Activated CD8-positive, alpha-beta T cell treated with anti-CD3 and anti-CD28 coated beads for 36 hours (primary cell): ENCODE results near the gene TIMP4. TPM values are rescaled to one million over a fixed set of nuclear protein-coding genes. Genes with fewer than 3 reads are reported as not detected.

Source experiments
- ATAC-seq: fragments of 200-7000 bp; cut with Tn5 transposase; one replicate; pipeline ENCODE4 v1.10.0; 2021; ENCODE audit warnings: mild to moderate bottlenecking, moderate library complexity
- CTCF ChIA-PET: fragments of 350-600 bp; sonication (Branson Sonifier 250); formaldehyde crosslinking; loops from one replicate; lab custom pipeline; 2021; ENCODE audit warnings: antibody characterized with exemption; lab: Charles Lee
- POLR2A ChIA-PET: fragments of 350-600 bp; sonication (Branson Sonifier 250); formaldehyde crosslinking; loops from one replicate; lab custom pipeline; 2021; ENCODE audit warnings: antibody characterized with exemption; lab: Charles Lee
- DNase-seq: peaks from one replicate; pipeline ENCODE4 v3.0.0-alpha.2; 2020
- H3K27ac Mint-ChIP-seq: one replicate; pipeline ENCODE4 v1.8.0; 2021; ENCODE audit warnings: mild to moderate bottlenecking, mixed read lengths
- H3K27me3 Mint-ChIP-seq: one replicate; pipeline ENCODE4 v1.8.0; 2021; ENCODE audit warnings: mixed read lengths
- H3K36me3 Mint-ChIP-seq: one replicate; pipeline ENCODE4 v1.8.0; 2021; ENCODE audit warnings: low read depth, mixed read lengths
- H3K4me1 Mint-ChIP-seq: one replicate; pipeline ENCODE4 v1.8.0; 2021; ENCODE audit warnings: low read depth, mixed read lengths
- H3K4me3 Mint-ChIP-seq: one replicate; pipeline ENCODE4 v1.8.0; 2021; ENCODE audit warnings: mild to moderate bottlenecking, moderate library complexity, mixed read lengths
- H3K9me3 Mint-ChIP-seq: one replicate; pipeline ENCODE4 v1.8.0; 2021; ENCODE audit warnings: mixed read lengths
- intact Hi-C: fragments of 100-400 bp; cut with micrococcal nuclease; formaldehyde crosslinking; loops from one replicate; pipeline ENCODE4 v1.10.0; 2022
- total RNA-seq, 2 experiments: library from RNA; stranded (reverse); gene quantifications; one replicate each; pipeline ENCODE4 v1.2.3, GENCODE V29; 2021
- TF ChIP-seq, protein P1 (sequence below): fragments of 200-600 bp; IDR thresholded peaks from one replicate; pipeline ENCODE4 v1.8.0; 2022; ENCODE audit warnings: antibody characterized with exemption, mild to moderate bottlenecking

Gene TIMP4
- not detected for total RNA-seq

GRCh38 chr3:12158387-12159226 lies at the start of gene TIMP4:
TIMP4 (minus strand) TSS chr3:12158912; CDS start chr3:12158840, 72 bp downstream.
- Mint-ChIP-seq H3K9me3 (no peaks in the 10 kb centered on the region), H3K36me3 (no peaks in the 10 kb centered on the region), H3K27me3 (peaks cover 18% of the 10 kb centered on the region), H3K4me1 (peaks cover 16% of the 10 kb centered on the region), H3K4me3 (peak within 1 kb of the TSS; percentile 1), H3K27ac (no peak within 1 kb of the TSS)
- DNase-seq: no peak
- POLR2A ChIA-PET: interaction anchor here (0.5 to 0.8 kb wide), 2 partner anchors 91 to 107 kb away, joined by 3 read pairs; no protein-coding TSS in a partner anchor
- TF ChIP-seq, protein P1, sequence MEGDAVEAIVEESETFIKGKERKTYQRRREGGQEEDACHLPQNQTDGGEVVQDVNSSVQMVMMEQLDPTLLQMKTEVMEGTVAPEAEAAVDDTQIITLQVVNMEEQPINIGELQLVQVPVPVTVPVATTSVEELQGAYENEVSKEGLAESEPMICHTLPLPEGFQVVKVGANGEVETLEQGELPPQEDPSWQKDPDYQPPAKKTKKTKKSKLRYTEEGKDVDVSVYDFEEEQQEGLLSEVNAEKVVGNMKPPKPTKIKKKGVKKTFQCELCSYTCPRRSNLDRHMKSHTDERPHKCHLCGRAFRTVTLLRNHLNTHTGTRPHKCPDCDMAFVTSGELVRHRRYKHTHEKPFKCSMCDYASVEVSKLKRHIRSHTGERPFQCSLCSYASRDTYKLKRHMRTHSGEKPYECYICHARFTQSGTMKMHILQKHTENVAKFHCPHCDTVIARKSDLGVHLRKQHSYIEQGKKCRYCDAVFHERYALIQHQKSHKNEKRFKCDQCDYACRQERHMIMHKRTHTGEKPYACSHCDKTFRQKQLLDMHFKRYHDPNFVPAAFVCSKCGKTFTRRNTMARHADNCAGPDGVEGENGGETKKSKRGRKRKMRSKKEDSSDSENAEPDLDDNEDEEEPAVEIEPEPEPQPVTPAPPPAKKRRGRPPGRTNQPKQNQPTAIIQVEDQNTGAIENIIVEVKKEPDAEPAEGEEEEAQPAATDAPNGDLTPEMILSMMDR: no peak
- CTCF ChIA-PET: interaction anchor here (1.0 kb wide), 1 partner anchor 18 kb away, joined by 5 read pairs; no protein-coding TSS in a partner anchor
- intact Hi-C loops: no loop called here
- ATAC-seq: no peak

GRCh38 chr3:12205171-12205570 lies 46.5 kb upstream of the TIMP4 start:
- intact Hi-C loops: no loop called here
- no peak overlapping the region for H3K4me3 Mint-ChIP-seq
- TF ChIP-seq, protein P1: no peak
- peaks cover 4% of the 10 kb centered on the region for H3K27me3 Mint-ChIP-seq
- H3K9me3 Mint-ChIP-seq: peaks cover 5% of the 10 kb centered on the region
- H3K36me3 Mint-ChIP-seq: no peaks in the 10 kb centered on the region
- CTCF ChIA-PET: interaction anchor here (1.4 kb wide), 1 partner anchor 70 kb away, joined by 4 read pairs; no protein-coding TSS in a partner anchor
- no peak for ATAC-seq
- POLR2A ChIA-PET: no interaction called here
- no peak for DNase-seq
- H3K27ac Mint-ChIP-seq: no peak overlapping the region
- H3K4me1 Mint-ChIP-seq: peaks cover 2% of the 10 kb centered on the region

DNA sequence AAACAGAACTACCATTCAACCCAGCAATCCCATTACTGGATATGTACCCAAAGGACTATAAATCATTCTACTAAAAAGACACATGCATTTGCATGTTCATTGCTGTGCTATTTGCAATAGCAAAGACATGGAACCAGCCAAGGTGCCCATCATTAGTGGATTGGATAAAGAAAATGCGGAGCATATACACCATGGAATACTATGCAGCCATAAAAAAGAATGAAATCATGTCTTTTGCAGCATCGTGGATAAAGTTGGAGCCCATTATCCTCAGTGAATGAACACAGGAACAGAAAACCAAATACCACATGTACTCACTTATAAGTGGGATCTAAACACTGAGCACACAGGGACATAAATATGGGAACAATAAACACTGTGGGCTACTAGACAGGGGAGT lies 43.1 kb upstream of the TIMP4 start:
- CTCF ChIA-PET: no interaction called here
- H3K27ac Mint-ChIP-seq: no peak overlapping the region
- POLR2A ChIA-PET: no interaction called here

DNA sequence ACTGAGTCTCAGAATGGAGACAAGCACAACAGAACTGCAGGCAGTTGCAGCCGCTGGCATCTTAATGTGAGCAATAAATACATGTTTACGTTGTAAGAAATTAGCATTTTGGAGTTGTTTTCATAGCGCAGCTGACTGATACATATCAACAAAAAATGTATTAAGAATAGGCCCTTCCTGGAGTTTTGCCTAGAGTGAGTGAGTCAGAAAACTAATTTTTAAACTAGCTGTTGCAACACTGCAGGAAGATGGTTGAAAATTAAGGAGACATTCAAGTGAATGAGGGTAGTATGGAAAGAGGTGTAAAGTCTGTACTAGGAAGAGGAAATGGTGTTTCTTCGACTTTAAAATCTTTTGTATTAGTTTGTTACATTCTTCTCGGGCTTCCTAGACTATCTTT lies 39.6 kb upstream of the TIMP4 start:
- ATAC-seq (no peak), DNase-seq (no peak)
- ChIA-PET POLR2A (no interaction called here), CTCF (no interaction called here)
- peaks cover 8% of the 10 kb centered on the region for H3K27me3 Mint-ChIP-seq
- H3K27ac Mint-ChIP-seq: no peak overlapping the region
- TF ChIP-seq, protein P1: no peak
- intact Hi-C loops: no loop called here
- H3K9me3 Mint-ChIP-seq: no peaks in the 10 kb centered on the region
- no peak overlapping the region for H3K4me3 Mint-ChIP-seq
- H3K4me1 Mint-ChIP-seq: peaks cover 51% of the 10 kb centered on the region
- no peaks in the 10 kb centered on the region for H3K36me3 Mint-ChIP-seq

More for the DNA sequence above, 43.1 kb upstream of the TIMP4 start:
- H3K9me3 Mint-ChIP-seq: no peaks in the 10 kb centered on the region
- peaks cover 8% of the 10 kb centered on the region for H3K27me3 Mint-ChIP-seq
- ATAC-seq (no peak), DNase-seq (no peak)
- H3K36me3 Mint-ChIP-seq: no peaks in the 10 kb centered on the region
- TF ChIP-seq, protein P1: no peak
- no peak overlapping the region for H3K4me3 Mint-ChIP-seq
- H3K4me1 Mint-ChIP-seq: peaks cover 22% of the 10 kb centered on the region
- intact Hi-C loops: no loop called here

DNA sequence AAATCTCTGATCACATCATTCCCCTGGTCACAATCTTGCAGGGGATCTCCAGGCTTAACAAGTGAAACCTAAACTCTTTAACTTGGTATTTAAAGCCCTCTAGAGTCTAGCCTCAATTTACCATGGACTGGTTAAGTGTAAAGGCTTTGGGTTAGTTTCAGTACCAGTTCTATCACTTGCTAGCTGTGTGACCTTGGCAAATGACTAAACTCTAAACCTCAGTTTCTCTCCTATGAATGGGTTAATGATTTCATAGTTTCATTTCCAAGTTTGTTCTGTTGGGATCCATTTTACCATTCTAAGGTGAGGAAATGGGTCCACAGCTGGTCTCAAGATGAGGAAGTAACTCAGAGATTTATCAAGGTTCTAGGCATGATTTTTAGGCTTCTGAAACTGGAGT lies 38.8 kb upstream of the TIMP4 start:
- Mint-ChIP-seq H3K27ac (no peak overlapping the region), H3K9me3 (no peaks in the 10 kb centered on the region), H3K36me3 (no peaks in the 10 kb centered on the region), H3K4me3 (no peak overlapping the region), H3K4me1 (peaks cover 60% of the 10 kb centered on the region), H3K27me3 (peaks cover 5% of the 10 kb centered on the region)
- intact Hi-C loops: no loop called here
- ChIA-PET CTCF (interaction anchor here (1.2 kb wide), 1 partner anchor 9 kb away, joined by 3 read pairs; no protein-coding TSS in a partner anchor), POLR2A (no interaction called here)
- DNase-seq (peak; percentile 26), ATAC-seq (peak; percentile 66)
- TF ChIP-seq, protein P1: no peak
